ENCODE measurements around the gene TASP1. TPM values are rescaled to one million over a fixed set of nuclear protein-coding genes. Genes with fewer than 3 reads are reported as not detected.

The TASP1 gene
- total and polyA plus RNA-seq, 2 donors from 2014 or later, result 6.0 to 22.7 TPM

DNA sequence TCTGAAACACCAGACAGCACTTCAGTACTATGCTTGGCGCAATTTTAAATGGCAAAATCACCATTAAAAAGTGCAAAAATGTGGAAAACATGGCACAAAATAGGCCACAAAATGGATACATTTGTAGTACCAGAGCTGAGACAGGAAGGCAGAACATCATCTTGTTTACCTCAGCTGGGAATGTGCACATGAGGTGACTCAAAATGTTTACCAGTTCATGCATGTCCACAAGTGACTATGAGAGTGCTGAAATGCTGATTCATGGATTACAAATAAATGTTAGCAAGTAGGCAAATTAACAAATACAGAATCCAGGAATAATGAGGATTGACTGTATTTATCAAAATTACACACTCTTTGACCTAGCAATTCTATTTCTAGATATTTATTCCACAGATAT, 216.1 kb downstream of the TASP1 start:
- Histone ChIP-seq H3K9ac (ENCODE audit: low read length in 3 of 3) (no peak overlapping the region), H3K36me3 (ENCODE audit: control insufficient read depth in 2 of 3, insufficient read depth in 3 of 3, low read length in 3 of 3) (no peaks in the 10 kb centered on the region), H3K9me3 (ENCODE audit: control insufficient read depth in 2 of 3, insufficient read depth in 1 of 3, low read length in 3 of 3) (no peaks in the 10 kb centered on the region), H3K27ac (ENCODE audit: low read depth in 2 of 2, low read length in 2 of 2) (no peak overlapping the region), H3K4me3 (ENCODE audit: low read length in 3 of 3) (no peak overlapping the region), H3K27me3 (ENCODE audit: control insufficient read depth, insufficient read depth, low read length) (no peaks in the 10 kb centered on the region), H3K4me1 (ENCODE audit: control insufficient read depth in 2 of 3, insufficient read depth in 2 of 3, low read depth in 1 of 3, low read length in 3 of 3) (peaks cover 0 to 7% (median 0%) of the 10 kb centered on the region in 3 donors)
- FAIRE-seq (no peak), DNase-seq (no peak)
- intact Hi-C loops (cut with DNase I), result no loop called here
- TF ChIP-seq, protein P1, sequence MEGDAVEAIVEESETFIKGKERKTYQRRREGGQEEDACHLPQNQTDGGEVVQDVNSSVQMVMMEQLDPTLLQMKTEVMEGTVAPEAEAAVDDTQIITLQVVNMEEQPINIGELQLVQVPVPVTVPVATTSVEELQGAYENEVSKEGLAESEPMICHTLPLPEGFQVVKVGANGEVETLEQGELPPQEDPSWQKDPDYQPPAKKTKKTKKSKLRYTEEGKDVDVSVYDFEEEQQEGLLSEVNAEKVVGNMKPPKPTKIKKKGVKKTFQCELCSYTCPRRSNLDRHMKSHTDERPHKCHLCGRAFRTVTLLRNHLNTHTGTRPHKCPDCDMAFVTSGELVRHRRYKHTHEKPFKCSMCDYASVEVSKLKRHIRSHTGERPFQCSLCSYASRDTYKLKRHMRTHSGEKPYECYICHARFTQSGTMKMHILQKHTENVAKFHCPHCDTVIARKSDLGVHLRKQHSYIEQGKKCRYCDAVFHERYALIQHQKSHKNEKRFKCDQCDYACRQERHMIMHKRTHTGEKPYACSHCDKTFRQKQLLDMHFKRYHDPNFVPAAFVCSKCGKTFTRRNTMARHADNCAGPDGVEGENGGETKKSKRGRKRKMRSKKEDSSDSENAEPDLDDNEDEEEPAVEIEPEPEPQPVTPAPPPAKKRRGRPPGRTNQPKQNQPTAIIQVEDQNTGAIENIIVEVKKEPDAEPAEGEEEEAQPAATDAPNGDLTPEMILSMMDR (IDR thresholded peaks at IDR 0.05; ENCODE audit: borderline replicate concordance, extremely low read depth, insufficient read depth), result no peak

DNA sequence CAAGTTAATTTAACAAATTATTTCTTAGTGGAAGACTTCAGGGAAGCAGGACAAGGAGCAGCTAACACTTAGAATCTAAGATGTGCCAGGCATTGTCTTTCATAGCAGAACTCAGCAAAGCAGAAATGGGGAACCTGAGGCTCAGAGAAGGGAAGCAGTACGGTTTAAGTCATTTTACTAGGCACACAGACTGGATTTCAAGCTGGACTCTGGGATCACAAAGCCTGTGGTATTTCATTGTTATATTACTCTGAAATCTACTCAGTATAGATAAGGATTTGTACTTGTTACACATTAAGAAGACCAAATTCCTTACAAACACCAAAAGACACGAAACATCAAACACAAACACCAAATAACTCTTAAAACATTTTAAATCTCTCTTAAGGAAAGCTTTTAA, 218.1 kb downstream of the TASP1 start:
- TF ChIP-seq, protein P1 (IDR thresholded peaks at IDR 0.05; ENCODE audit: borderline replicate concordance, extremely low read depth, insufficient read depth), result no peak
- no peak for FAIRE-seq
- Histone ChIP-seq H3K9me3 (ENCODE audit: control insufficient read depth in 2 of 3, insufficient read depth in 1 of 3, low read length in 3 of 3) (no peaks in the 10 kb centered on the region), H3K27ac (ENCODE audit: low read depth in 2 of 2, low read length in 2 of 2) (no peak overlapping the region), H3K36me3 (ENCODE audit: control insufficient read depth in 2 of 3, insufficient read depth in 3 of 3, low read length in 3 of 3) (no peaks in the 10 kb centered on the region), H3K4me3 (ENCODE audit: low read length in 3 of 3) (no peak overlapping the region), H3K27me3 (ENCODE audit: control insufficient read depth, insufficient read depth, low read length) (no peaks in the 10 kb centered on the region), H3K4me1 (ENCODE audit: control insufficient read depth in 2 of 3, insufficient read depth in 2 of 3, low read depth in 1 of 3, low read length in 3 of 3) (peaks cover 0 to 7% (median 0%) of the 10 kb centered on the region in 3 donors), H3K9ac (ENCODE audit: low read length in 3 of 3) (no peak overlapping the region)
- intact Hi-C loops (cut with DNase I), result no loop called here
- no peak for DNase-seq

DNA sequence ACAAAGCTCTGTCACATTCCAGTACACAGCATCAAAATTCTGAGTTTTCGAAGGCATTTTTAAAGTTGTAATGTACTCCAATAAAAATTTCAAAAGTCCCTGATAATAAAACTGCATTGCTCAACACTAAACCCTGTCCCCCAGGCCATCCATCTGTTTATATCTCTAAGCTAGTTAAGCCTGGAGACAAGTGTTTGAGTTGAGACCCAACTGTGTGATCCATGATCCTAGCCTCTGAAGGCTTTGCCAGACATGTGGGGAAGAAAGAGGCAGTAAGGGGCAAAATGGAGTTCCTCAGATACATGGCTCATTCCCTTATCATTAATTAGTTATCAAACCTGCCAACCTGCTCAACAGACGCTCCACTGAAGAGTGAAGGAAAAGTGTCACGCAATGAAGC, 219.3 kb downstream of the TASP1 start:
- Histone ChIP-seq H3K9ac (ENCODE audit: low read length in 3 of 3) (no peak overlapping the region), H3K9me3 (ENCODE audit: control insufficient read depth in 2 of 3, insufficient read depth in 1 of 3, low read length in 3 of 3) (no peaks in the 10 kb centered on the region), H3K27me3 (ENCODE audit: control insufficient read depth, insufficient read depth, low read length) (no peaks in the 10 kb centered on the region), H3K27ac (ENCODE audit: low read depth in 2 of 2, low read length in 2 of 2) (no peak overlapping the region), H3K36me3 (ENCODE audit: control insufficient read depth in 2 of 3, insufficient read depth in 3 of 3, low read length in 3 of 3) (no peaks in the 10 kb centered on the region), H3K4me3 (ENCODE audit: low read length in 3 of 3) (no peak overlapping the region), H3K4me1 (ENCODE audit: control insufficient read depth in 2 of 3, insufficient read depth in 2 of 3, low read depth in 1 of 3, low read length in 3 of 3) (peaks cover 0 to 2% (median 0%) of the 10 kb centered on the region in 3 donors)
- no peak for FAIRE-seq
- intact Hi-C loops (cut with DNase I), result no loop called here
- no peak for DNase-seq
- TF ChIP-seq, protein P1 (IDR thresholded peaks at IDR 0.05; ENCODE audit: borderline replicate concordance, extremely low read depth, insufficient read depth), result no peak

All from kidney (tissue), 14 donors.